ENCODE measurements around the gene MS4A8.
"Not testable (repeated sequence)": the region's sequence is repeated elsewhere in the genome, so short reads cannot be mapped to it uniquely, and the experiment has no call there.

Gene MS4A8

DNA sequence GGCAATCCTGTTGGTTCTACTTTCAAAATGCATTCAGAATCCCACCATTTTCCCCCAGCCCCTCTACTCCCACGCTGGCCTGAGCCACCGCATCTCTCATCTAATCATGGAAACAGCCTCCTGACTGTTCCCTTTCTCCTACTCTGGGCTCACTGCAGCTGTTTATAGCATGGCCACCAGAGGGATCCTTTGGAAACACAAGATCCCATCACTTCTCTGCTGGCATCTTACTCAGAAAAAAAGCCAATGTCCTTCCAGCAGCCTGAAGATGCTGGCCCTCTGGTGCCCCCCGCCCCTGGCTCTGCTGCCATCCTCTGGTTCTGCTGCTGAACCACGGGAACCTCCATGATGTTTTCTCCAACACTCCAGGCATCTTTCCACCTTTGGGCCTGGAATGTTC is 11.1 kb downstream of the MS4A8 start:
- ATAC-seq, result no peak

DNA sequence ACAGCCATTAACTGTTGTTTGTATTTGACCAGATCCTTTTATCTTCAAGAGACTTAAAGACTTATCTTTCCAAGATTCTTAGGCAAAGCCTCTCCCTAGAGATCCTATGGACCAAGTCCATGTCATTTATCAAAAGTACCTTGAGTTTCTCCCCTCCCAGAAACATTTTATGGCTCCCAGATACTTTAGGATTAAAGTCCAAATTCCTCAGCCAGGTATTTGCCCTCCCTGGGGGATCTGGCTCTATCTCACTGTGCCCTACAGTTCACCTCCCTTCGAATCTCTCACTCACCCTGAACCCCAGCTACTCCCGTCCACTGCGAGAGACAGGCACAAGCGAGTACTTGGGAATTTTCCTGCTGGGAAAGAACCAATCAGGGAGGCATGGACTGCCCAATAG is 11.9 kb downstream of the MS4A8 start:
- no peak for ATAC-seq
- no peak for TF ChIP-seq TCF4 (CRISPR knock-in tag; IDR thresholded peaks at IDR 0.05; ENCODE audit: borderline replicate concordance)
- TF ChIP-seq, protein P1, sequence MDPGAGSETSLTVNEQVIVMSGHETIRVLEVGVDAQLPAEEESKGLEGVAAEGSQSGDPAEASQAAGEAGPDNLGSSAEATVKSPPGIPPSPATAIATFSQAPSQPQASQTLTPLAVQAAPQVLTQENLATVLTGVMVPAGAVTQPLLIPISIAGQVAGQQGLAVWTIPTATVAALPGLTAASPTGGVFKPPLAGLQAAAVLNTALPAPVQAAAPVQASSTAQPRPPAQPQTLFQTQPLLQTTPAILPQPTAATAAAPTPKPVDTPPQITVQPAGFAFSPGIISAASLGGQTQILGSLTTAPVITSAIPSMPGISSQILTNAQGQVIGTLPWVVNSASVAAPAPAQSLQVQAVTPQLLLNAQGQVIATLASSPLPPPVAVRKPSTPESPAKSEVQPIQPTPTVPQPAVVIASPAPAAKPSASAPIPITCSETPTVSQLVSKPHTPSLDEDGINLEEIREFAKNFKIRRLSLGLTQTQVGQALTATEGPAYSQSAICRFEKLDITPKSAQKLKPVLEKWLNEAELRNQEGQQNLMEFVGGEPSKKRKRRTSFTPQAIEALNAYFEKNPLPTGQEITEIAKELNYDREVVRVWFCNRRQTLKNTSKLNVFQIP (CRISPR knock-in tag; IDR thresholded peaks at IDR 0.05; ENCODE audit: borderline replicate concordance, low read depth), result no peak
- TF ChIP-seq ISL1 (CRISPR knock-in tag; IDR thresholded peaks at IDR 0.05), result no peak
- no peak for TF ChIP-seq RARB (CRISPR knock-in tag; IDR thresholded peaks at IDR 0.05)
- TF ChIP-seq CSDC2 (CRISPR knock-in tag; IDR thresholded peaks at IDR 0.05), result no peak
- TF ChIP-seq ZNF8 (CRISPR knock-in tag; IDR thresholded peaks at IDR 0.05), result no peak
- no peak for TF ChIP-seq TOX (CRISPR knock-in tag; IDR thresholded peaks at IDR 0.05; ENCODE audit: borderline replicate concordance)
- TF ChIP-seq, protein P2, sequence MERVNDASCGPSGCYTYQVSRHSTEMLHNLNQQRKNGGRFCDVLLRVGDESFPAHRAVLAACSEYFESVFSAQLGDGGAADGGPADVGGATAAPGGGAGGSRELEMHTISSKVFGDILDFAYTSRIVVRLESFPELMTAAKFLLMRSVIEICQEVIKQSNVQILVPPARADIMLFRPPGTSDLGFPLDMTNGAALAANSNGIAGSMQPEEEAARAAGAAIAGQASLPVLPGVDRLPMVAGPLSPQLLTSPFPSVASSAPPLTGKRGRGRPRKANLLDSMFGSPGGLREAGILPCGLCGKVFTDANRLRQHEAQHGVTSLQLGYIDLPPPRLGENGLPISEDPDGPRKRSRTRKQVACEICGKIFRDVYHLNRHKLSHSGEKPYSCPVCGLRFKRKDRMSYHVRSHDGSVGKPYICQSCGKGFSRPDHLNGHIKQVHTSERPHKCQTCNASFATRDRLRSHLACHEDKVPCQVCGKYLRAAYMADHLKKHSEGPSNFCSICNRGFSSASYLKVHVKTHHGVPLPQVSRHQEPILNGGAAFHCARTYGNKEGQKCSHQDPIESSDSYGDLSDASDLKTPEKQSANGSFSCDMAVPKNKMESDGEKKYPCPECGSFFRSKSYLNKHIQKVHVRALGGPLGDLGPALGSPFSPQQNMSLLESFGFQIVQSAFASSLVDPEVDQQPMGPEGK (CRISPR knock-in tag; IDR thresholded peaks at IDR 0.05; ENCODE audit: borderline replicate concordance), result no peak
- no peak for TF ChIP-seq ESRRG (CRISPR knock-in tag; IDR thresholded peaks at IDR 0.05)

More for the DNA sequence above, 11.1 kb downstream of the MS4A8 start:
- TF ChIP-seq CSDC2 (CRISPR knock-in tag; IDR thresholded peaks at IDR 0.05), result no peak
- TF ChIP-seq GLIS3 (CRISPR knock-in tag; IDR thresholded peaks at IDR 0.05), result no peak
- no peak for TF ChIP-seq TOX (CRISPR knock-in tag; IDR thresholded peaks at IDR 0.05; ENCODE audit: borderline replicate concordance)
- TF ChIP-seq, protein P3, sequence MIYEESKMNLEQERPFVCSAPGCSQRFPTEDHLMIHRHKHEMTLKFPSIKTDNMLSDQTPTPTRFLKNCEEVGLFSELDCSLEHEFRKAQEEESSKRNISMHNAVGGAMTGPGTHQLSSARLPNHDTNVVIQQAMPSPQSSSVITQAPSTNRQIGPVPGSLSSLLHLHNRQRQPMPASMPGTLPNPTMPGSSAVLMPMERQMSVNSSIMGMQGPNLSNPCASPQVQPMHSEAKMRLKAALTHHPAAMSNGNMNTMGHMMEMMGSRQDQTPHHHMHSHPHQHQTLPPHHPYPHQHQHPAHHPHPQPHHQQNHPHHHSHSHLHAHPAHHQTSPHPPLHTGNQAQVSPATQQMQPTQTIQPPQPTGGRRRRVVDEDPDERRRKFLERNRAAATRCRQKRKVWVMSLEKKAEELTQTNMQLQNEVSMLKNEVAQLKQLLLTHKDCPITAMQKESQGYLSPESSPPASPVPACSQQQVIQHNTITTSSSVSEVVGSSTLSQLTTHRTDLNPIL (CRISPR knock-in tag; IDR thresholded peaks at IDR 0.05; ENCODE audit: low read depth), result no peak
- TF ChIP-seq ESRRG (CRISPR knock-in tag; IDR thresholded peaks at IDR 0.05), result no peak
- TF ChIP-seq RARB (CRISPR knock-in tag; IDR thresholded peaks at IDR 0.05), result no peak
- TF ChIP-seq, protein P1 (CRISPR knock-in tag; IDR thresholded peaks at IDR 0.05; ENCODE audit: borderline replicate concordance, low read depth), result no peak

DNA sequence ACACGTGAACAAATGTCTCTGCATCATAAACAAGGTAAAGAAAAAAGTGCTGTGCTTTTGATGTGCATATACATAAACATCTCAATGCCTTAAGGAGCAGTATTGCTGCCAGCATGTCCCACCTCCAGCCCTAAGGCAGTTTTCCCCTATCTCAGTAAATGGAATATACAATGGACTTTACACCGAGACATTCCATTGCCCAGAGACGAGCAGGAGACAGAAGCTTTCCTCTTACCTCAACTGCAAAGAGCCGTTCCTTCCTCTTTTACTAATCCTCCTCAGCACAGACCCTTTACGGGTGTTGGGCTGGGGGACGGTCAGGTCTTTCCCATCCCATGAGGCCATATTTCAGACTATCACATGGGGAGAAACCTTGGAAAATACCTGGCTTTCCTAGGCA is 14.0 kb downstream of the MS4A8 start:
- ATAC-seq, result not testable (repeated sequence)

DNA sequence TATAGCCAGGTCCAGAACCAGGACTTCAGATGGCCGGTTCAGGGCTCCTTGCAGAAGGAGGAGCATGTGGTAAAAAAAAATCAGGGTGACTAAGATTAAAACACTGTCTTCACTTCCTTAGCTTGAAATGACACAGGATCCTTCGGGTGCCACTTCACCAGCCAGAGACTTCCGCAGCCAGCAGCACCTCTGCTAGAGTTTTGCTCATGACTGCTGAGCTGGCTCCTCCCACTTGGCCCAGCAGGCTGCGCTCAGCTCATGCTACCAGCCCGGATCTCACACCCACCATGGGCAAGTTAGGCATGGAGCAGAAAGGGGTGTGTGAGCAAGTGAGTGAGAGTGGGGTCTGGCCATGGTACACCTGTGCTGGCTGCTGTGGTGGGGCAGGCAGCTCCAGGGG is 18.5 kb downstream of the MS4A8 start:
- no peak for TF ChIP-seq ESRRG (CRISPR knock-in tag; IDR thresholded peaks at IDR 0.05)
- no peak for TF ChIP-seq ZNF70 (CRISPR knock-in tag; IDR thresholded peaks at IDR 0.05)
- TF ChIP-seq ZNF8 (CRISPR knock-in tag; IDR thresholded peaks at IDR 0.05), result no peak
- no peak for TF ChIP-seq ISL1 (CRISPR knock-in tag; IDR thresholded peaks at IDR 0.05)
- no peak for TF ChIP-seq SNAI2 (CRISPR knock-in tag; IDR thresholded peaks at IDR 0.05)
- ATAC-seq, result no peak

DNA sequence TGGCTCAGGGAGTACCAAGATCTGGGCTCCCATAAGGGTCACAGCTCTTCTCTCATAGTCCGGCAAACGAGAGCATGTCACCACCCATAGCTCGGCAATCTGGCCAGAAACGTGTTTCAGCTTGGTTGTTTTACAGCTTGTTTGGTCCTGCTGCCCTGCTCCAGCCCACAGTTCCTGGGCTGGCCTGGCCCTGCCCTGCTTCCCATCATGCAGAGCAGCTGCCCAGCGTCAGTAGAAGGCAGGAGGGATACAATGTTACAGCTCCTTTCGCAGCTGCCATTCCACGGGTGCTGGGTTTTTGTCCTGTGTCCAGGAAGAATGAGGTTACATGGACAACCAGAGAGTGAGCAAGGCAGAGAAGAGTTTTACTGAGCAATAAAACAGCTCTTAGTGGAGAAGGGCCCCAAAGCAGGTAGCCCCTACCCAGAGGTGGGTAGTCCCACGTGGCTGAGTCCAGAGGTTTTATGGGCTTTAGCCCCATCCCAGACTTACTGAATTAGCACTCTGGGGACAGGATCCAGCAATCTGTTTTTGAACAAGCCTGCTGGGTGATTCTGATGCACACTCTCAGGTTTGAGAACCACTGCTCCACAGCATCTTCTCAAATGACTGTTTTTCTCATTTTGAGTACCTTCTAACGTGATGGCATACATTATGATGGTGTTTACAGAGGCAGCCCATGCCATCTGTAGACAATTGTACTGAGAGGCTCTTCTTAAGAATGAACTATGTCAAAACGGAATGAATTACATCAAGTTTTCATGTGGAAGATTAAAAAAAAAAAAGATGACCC is 19.3 kb downstream of the MS4A8 start:
- no peak for ATAC-seq
- TF ChIP-seq, protein P3 (CRISPR knock-in tag; IDR thresholded peaks at IDR 0.05; ENCODE audit: low read depth), result no peak
- TF ChIP-seq, protein P4, sequence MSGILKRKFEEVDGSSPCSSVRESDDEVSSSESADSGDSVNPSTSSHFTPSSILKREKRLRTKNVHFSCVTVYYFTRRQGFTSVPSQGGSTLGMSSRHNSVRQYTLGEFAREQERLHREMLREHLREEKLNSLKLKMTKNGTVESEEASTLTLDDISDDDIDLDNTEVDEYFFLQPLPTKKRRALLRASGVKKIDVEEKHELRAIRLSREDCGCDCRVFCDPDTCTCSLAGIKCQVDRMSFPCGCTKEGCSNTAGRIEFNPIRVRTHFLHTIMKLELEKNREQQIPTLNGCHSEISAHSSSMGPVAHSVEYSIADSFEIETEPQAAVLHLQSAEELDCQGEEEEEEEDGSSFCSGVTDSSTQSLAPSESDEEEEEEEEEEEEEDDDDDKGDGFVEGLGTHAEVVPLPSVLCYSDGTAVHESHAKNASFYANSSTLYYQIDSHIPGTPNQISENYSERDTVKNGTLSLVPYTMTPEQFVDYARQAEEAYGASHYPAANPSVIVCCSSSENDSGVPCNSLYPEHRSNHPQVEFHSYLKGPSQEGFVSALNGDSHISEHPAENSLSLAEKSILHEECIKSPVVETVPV (CRISPR knock-in tag; IDR thresholded peaks at IDR 0.05), result no peak
- TF ChIP-seq ZC3H10 (CRISPR knock-in tag; IDR thresholded peaks at IDR 0.05) (no peak), ISL1 (CRISPR knock-in tag; IDR thresholded peaks at IDR 0.05) (no peak), SNAI2 (CRISPR knock-in tag; IDR thresholded peaks at IDR 0.05) (no peak), CSDC2 (CRISPR knock-in tag; IDR thresholded peaks at IDR 0.05) (no peak), ZNF565 (CRISPR knock-in tag; conservative IDR thresholded peaks at IDR 0.05; ENCODE audit: low read depth) (no peak), OSR1 (CRISPR knock-in tag; IDR thresholded peaks at IDR 0.05) (no peak)
- TF ChIP-seq, protein P5, sequence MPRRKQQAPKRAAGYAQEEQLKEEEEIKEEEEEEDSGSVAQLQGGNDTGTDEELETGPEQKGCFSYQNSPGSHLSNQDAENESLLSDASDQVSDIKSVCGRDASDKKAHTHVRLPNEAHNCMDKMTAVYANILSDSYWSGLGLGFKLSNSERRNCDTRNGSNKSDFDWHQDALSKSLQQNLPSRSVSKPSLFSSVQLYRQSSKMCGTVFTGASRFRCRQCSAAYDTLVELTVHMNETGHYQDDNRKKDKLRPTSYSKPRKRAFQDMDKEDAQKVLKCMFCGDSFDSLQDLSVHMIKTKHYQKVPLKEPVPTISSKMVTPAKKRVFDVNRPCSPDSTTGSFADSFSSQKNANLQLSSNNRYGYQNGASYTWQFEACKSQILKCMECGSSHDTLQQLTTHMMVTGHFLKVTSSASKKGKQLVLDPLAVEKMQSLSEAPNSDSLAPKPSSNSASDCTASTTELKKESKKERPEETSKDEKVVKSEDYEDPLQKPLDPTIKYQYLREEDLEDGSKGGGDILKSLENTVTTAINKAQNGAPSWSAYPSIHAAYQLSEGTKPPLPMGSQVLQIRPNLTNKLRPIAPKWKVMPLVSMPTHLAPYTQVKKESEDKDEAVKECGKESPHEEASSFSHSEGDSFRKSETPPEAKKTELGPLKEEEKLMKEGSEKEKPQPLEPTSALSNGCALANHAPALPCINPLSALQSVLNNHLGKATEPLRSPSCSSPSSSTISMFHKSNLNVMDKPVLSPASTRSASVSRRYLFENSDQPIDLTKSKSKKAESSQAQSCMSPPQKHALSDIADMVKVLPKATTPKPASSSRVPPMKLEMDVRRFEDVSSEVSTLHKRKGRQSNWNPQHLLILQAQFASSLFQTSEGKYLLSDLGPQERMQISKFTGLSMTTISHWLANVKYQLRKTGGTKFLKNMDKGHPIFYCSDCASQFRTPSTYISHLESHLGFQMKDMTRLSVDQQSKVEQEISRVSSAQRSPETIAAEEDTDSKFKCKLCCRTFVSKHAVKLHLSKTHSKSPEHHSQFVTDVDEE (CRISPR knock-in tag; IDR thresholded peaks at IDR 0.05), result no peak
- TF ChIP-seq, protein P1 (CRISPR knock-in tag; IDR thresholded peaks at IDR 0.05; ENCODE audit: borderline replicate concordance, low read depth), result no peak

Measured in SK-N-SH treated with all-trans-retinoic acid at 6 μM for 48 hours (cell line).